NOMO-1 (cell line): ENCODE measurements around the gene ADGRG3.
"Not testable (repeated sequence)": the region's sequence is repeated elsewhere in the genome, so short reads cannot be mapped to it uniquely, and the experiment has no call there.

Experiments
- DNase-seq, 2 experiments: peaks; one replicate each; lab custom pipeline; 2025; ENCODE audit not compliant: unreplicated experiment in 2 of 2; lab: John Stamatoyannopoulos, UW

ADGRG3 gene

DNA sequence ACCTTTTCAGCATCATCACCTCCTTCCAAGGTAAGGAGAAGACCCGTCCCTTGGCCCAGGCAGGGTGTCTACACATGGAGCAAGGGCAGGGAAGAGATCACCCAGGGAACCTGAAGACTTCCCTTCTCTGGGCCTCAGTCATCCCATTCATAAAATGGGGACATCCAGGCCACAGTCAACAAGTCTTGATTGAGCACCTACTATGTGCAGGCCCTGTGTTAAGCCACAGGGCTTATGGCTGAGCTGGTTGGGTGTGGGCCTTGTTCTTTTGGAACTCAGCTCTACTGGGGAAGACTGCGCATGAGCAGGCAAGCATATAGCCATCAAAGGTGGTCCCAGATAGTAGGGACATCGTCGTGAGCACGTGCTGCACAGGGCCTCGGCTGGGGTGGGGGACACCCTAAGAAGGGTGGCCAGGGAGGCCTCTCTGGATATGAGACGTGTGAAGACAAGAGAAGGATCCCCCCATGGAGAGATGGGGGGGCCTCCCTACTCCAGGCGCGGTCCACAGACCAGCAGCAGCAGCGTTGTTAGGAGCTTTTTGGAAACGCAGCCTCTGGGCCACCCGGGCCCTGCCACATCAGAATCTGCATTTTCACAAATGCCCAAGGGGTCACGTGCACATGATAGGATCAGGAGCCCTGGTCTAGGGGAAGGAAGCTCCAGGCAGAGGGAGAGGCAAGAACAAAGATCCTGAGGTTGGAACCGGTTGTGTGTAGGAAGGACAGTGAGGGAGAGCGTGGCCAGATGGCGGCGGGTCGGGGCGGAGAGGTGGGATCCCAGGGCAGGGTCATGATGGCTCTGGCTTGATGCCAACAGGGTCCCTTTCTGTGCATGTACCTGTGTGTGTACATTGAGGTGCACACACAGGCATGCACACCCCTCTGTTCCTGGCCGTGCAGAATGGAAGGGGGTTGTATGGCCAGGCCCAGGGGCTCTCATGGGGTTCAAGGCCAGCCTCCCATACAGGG lies 5.9 kb upstream of the ADGRG3 start:
- DNase-seq, result no peak

DNA sequence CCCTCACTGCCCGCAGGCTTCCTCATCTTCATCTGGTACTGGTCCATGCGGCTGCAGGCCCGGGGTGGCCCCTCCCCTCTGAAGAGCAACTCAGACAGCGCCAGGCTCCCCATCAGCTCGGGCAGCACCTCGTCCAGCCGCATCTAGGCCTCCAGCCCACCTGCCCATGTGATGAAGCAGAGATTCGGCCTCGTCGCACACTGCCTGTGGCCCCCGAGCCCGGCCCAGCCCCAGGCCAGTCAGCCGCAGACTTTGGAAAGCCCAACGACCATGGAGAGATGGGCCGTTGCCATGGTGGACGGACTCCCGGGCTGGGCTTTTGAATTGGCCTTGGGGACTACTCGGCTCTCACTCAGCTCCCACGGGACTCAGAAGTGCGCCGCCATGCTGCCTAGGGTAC lies 4.7 kb upstream of the ADGRG3 start:
- no peak for DNase-seq

DNA sequence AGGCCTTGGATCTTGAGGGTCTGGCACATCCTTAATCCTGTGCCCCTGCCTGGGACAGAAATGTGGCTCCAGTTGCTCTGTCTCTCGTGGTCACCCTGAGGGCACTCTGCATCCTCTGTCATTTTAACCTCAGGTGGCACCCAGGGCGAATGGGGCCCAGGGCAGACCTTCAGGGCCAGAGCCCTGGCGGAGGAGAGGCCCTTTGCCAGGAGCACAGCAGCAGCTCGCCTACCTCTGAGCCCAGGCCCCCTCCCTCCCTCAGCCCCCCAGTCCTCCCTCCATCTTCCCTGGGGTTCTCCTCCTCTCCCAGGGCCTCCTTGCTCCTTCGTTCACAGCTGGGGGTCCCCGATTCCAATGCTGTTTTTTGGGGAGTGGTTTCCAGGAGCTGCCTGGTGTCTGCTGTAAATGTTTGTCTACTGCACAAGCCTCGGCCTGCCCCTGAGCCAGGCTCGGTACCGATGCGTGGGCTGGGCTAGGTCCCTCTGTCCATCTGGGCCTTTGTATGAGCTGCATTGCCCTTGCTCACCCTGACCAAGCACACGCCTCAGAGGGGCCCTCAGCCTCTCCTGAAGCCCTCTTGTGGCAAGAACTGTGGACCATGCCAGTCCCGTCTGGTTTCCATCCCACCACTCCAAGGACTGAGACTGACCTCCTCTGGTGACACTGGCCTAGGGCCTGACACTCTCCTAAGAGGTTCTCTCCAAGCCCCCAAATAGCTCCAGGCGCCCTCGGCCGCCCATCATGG lies 4.0 kb upstream of the ADGRG3 start:
- DNase-seq, result no peak

DNA sequence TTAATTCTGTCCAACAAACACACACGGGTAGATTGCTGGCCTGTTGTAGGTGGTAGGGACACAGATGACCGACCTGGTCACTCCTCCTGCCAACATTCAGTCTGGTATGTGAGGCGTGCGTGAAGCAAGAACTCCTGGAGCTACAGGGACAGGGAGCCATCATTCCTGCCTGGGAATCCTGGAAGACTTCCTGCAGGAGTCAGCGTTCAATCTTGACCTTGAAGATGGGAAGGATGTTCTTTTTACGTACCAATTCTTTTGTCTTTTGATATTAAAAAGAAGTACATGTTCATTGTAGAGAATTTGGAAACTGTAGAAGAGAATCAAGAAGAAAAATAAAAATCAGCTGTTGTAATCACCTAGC lies 3.5 kb upstream of the ADGRG3 start:
- DNase-seq, result no peak

DNA sequence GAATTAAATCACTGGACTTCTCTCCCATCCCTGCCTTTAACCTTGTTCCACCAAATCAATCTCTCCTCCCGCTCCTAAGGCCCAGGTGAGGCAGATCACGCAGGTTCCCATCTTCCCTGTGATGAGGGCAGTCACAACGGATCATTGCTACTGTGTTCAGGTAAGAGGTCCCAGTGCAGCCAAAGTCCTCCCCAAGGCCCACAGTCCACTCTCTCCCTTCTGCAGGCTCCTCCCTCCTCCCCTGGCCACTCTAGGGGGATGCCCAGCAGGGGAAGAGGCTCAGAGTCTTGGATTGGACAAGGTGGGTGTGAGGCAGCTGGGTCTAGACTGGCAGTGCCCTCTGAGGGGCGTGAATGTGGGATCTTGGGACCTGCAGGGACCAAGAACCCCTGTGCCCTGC lies 2.6 kb upstream of the ADGRG3 start:
- no peak for DNase-seq

DNA sequence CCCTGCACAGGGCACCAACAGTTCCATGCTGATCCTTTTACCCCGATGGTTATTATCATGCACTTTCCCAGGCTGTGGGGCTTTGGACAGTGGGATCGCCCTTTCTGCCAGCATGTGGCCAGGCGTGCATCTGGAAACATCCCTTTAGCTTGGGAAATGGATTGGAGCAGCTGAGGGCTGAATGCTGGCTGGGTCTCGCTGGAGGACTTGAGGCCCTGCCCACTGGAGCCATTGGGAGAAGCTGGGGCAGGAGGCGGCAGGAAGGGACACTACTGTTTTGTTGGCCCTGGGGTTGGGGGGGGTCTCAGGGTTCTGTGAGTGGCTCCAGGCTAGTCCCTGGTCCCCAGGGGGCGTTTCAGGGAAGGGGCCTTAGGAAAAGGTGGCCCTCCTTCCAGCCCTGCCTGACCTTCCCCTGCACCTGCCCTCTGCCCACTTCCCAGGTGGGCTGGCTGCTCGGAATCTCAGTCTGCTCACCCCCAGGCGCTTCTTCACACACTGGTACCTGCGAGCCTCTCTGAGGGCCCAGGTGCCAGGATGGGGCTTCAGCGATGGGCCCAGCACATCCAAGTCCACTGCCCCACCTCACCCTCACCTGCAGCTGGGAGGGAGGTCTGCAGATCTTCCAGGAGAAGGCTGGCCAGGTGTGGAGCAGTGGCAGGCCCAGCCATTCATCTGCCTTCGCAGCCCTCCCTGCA lies 1.6 kb upstream of the ADGRG3 start:
- DNase-seq, result no peak

DNA sequence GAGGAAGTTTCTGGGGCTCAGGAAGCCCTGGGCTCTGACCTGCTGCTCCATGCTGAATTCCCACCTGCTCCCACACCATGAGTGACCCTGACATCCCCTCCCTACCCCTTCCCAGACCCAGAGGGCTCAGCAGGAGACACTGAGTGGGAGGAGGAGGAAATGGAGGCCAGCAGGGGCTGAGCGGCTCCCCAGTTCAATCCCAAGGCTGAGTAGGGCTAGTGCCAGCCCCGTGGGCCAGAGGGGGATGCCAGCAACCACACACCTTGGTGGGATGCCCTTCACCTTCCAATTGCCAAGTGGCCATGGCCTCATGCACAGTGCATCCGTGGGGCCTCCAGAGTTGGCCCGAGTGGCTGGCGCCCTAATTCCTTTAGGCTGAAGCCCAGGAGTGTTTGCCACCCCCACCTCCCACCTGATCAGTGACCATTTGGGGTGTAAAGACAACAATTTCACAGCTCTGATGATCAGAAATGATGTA lies 1.0 kb upstream of the ADGRG3 start:
- DNase-seq, result no peak

DNA sequence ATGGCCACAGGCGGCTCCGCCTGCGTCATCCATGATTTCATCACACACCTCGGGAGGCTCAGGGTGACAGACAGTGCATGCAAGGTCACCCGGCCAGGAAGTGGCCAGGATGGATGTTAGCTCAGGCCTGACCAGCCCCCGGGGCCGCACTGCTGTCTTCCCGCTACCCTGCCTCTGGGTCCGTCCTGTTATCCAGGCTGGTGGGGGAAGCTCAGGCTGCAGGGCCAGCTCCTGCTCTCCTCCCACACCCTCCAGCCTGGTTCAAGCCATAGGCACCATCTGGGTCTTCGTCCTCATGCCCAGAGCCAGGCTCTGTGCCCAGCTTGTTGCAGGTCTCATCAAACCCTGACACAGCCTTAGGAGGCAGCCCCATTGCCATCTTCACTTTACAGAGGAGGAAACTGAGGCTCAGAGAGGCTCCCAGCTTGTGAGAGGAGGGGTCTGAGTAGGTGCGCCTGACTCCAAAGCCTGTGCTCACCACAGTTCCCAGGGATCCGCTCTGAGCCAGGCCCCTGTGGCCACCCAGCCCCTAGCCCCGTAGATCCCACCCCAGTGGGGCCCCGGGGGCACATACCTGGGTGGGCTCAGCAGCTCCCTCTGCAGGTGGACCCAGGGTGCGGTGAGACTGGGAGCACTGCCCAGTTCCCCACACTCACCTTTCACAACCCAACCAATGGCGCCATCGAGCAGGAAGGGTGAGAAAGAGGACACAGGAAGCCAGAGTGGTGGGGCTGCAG lies 412 bp upstream of the ADGRG3 start:
- peak; percentile 58 to 62 for DNase-seq

DNA sequence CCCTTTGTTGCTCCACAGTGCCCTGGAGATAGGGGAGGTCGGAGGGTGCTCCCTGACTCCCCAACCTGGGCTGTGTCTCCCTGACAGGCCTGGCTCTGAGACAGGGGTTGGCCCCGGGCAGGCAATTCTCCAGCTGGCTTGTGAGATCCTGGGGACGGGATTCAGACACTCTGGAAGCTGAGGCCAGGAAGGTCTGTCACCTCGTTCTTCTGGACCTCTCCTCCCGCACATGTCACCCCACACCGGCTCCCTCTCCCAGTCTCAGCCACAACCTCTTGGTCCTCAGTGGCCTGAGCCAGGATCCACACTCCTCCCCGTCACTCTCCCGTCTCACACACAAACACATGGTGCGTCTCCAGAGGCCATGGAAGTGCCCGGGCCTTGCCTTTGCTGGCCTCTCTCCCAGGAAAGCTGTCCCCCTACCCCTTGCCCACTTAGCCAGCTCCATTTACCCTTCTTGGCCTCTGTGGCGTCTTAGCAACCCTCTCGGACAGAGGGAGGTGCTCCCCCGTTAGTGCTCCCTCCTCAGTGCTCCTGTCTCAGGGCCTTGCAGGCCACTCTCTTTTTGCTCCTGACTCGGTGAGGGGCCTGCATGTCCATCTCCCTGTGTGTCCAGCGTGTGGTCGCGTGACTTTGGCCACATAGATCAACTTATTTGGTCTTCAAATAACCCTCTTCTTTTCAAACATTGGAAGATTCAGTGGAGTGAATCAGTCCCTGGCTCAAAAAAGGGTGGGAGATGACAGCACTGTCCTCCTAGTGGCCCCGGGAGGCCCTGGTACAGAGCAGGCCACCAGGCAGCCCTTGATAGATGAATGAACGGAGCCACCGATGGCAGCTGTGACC lies 747 bp downstream of the ADGRG3 start:
- DNase-seq, result no peak

DNA sequence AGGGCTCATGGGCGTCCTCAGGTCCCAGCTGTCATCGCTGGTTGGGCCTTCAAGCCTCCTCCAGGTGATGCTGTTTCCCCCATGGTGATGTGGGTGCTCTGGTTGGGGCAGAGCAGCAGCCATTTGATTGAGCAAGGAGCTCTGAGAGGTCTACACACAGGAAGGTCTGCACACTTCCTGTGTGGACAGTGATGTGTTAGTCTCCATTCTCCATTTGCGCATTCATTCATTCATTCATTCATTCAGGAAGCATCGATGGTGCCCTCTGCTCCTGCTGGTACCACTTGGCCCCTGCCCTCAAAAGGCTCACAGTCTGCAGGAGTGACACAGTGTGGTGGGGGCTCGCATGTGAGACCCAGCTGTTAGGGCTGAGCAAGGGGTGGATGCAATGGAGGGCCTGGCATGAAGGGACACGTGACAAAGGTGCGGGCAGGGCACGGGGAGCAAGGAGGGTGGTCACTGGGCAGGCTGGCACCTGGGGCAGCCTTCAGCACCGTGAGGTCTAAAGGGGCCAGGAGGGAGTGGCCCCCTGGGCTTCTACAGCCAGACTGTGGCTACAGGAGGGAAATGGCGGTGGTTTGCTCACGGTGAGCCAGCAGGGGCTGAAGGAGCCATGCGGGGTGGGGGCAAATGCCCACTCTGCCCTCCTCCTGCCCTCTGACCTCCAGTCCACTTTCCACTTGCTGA lies 1.5 kb downstream of the ADGRG3 start:
- DNase-seq, result no peak

DNA sequence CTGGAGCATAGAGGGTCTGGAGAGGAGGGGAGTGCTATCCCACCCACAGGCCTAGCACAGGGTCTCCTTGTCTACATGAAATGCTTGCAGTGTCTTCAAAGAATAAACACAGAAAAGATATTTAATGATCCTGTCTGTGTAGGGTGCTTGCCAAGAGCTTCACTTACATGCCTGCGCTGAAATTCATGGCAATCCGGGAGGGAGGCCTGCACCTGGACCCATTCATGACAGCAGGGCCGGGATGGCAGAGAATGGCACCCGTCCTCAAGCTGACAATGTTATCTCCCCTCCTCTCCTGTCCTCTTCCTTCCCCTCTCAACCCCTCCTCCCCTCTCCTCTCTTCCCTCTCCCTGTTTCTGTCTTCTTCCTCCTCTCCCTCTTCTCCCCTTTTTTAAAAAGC lies 2.1 kb downstream of the ADGRG3 start:
- no peak for DNase-seq

DNA sequence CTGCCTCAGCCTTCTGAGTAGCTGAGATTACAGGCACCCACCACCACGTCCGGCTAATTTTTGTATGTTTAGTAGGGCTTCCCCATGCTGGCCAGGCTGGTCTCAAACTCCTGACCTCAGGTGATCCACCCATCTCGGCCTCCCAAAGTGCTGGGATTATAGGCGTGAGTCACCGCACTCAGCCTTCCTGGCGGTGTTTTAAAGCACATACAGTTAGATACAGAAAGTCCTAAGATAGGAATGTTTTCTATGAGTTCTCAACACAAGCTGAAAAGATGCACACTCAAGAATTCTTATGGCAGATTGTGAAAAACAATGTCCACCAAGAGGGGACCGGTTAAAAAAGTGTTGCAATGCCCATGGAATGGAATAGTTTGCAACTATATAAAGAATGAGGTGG lies 3.3 kb downstream of the ADGRG3 start:
- DNase-seq, result not testable (repeated sequence)

DNA sequence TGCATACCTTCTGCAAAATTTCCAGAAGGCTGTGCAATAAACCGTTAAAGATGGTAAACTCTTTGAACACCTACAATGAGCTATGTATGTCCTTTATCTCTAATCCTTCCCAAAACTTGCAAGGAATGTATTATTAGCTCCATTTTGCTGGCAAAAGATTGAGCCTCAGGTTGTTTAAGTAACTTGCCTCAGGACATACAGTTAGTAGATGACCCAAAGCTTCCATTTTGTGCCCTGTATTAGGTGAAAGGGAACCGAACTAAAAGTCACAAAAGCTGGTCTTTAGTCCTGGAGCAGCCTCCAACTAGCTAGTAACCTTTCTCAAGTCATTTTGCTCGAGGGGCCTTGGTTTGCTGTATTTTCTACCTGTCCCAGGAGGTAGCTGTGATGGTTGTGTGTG lies 4.3 kb downstream of the ADGRG3 start:
- DNase-seq, result no peak

DNA sequence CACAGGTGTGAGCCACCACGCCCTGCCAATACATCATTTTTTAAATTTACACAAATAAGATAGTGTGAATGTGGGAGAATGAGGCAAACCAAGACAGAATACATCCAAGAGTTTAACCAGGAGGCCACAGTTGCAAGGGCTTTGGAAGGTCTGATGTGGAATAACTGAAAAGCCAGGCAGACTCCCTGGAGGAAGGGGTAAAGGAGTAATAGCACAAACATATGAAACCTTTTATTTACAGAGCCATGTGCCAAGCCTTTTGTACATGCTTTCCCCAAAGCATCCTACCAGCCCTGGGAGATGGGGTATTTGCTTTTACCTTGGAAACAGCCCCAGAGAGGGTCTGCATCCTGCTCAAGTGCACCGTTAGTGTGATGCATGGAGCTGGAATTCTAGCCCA lies 4.7 kb downstream of the ADGRG3 start:
- no peak for DNase-seq

DNA sequence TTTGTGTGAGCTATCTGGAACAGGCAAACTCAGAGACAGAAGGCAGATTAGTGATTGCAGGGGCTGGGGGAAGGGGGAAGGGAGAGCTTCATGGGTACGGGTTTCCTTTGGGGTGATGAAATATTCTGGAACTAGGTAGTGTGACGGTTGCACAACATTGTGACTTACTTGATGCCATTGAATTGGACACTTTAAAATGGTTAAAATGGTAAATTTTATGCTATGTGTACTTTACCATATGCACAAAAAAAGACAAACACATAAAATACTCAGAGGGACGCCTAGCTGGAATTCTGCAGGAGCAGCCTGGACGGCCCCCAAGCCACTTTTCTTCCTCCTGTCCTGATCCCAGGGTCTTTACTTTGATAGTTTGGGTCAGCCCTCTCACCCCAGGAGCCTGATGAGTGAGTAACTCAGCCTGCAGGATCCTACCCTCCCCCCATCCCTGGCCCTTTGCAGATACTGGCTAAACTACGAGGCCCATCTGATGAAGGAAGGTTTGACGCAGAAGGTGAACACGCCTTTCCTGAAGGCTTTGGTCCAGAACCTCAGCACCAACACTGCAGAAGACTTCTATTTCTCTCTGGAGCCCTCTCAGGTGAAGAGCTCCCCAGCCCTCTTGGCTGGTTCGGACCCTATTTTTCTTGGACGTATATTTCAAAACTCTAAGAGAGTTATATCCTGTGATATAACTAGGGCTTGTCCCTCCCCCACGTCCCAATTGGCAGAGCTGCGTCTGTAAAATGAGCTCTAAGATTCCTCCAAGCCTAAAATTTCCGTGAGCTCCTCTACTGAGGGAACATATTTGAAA lies 7.8 kb downstream of the ADGRG3 start:
- peak; percentile 71 to 81 for DNase-seq

DNA sequence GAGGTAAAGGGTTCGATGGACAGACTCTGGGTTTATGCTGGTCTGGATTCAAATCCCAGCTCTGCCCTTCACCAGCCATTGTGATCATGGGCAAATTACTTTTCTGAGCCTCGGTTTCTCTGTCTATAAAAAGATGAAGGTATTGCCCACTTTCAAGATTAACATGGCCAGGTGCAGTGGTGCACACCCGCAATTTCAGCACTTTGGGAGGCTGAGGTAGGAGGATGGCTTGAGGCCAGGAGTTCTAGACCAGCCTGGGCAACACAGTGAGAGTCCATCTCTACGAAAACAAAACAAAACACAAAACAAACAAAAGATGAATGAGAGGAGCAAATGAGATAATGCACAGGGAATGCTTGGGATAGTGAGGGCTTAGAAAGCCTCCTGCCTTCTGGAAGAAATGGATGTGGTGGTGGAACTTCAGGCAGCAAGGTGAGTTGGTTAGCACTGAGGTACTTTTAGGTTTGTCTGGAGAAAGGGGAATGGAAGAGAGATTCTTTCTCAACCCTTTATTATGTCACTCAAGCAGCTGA lies 8.5 kb downstream of the ADGRG3 start:
- no peak for DNase-seq

DNA sequence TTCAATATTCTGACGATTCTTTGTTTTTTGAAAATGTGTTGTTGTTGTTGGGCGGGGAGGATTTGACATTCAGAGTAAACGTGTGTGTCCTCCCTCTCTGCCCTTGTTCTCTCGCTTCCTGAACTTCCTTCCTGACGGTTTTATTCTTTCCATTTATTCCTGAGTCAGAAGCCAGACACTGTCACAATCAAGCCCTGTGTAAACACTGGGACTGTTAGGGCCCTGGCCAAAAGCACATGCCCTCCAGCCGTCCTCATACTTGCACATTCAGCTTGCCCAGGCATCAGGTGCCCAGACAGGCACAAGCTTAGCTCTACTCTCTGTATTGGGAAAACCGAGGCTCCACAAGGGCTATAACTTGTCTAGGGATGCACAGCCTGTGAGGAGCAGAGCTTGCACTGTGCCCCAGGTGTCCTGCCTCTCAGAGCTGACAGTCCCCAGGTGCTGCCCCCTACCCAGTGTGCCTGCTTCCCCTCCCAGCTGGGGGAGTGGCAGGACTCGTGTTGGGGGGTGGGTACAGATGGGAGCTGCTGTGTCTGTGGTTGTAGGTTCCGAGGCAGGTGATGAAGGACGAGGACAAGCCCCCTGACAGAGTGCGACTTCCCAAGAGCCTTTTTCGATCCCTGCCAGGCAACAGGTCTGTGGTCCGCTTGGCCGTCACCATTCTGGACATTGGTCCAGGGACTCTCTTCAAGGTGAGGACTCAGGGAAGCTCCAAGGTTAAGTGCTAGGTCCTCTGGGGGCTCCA lies 9.7 kb downstream of the ADGRG3 start:
- DNase-seq, result no peak
